Measurements from ENCODE around the gene ZEB1.

Gene ZEB1

GRCh38 chr10:31317652-31318381 lies 1.2 kb upstream of the ZEB1 start:
- TF ChIP-seq CTCF (IDR thresholded peaks at IDR 0.05; ENCODE audit: low read depth, low read length): no peak
- DNase-seq (ENCODE audit: extremely low read depth, low read depth): no peak

- DNase-seq (ENCODE audit: extremely low read depth, low read depth): no peak
- TF ChIP-seq CTCF (IDR thresholded peaks at IDR 0.05; ENCODE audit: low read depth, low read length): no peak
Measured at GRCh38 chr10:31318382-31318853, 598 bp upstream of the ZEB1 start.

GRCh38 chr10:31319602-31320549 lies 860 bp downstream of the ZEB1 start:
- no peak for DNase-seq (ENCODE audit: extremely low read depth, low read depth)
- TF ChIP-seq CTCF (IDR thresholded peaks at IDR 0.05; ENCODE audit: low read depth, low read length): no peak

DNA sequence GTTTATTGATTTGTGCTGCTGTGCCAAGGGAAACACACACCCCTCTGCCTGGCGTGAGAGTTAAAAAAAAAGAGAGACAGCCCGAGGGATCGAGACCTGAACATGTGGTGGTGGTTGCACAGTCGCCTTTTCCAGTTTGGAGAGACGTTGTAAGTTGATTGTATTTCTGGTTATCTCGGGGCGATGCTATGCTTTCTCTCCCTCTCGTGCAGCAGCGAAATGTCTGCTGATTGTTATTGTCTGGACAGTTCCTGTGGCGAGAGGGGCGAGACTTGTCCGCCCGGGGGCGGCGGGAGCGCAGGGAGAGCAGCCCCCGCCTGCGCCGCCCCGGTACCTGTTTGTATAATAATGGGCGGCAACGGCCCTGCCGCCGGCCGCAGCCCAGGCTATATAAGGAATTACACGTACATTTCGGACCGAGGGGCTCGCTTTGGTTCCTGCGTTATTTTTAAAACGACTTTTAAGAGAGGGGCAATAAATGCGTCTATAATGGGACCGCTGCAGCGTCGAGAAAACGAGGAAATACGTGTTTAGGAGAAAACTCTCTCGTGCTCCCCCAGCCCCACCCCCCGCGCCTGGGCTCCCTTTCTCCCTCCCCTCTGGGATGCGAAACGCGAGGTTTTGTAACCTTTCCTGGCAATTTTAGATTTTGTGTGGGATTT lies 1.7 kb downstream of the ZEB1 start:
- no peak for DNase-seq (ENCODE audit: extremely low read depth, low read depth)
- TF ChIP-seq CTCF (IDR thresholded peaks at IDR 0.05; ENCODE audit: low read depth, low read length): no peak

DNA sequence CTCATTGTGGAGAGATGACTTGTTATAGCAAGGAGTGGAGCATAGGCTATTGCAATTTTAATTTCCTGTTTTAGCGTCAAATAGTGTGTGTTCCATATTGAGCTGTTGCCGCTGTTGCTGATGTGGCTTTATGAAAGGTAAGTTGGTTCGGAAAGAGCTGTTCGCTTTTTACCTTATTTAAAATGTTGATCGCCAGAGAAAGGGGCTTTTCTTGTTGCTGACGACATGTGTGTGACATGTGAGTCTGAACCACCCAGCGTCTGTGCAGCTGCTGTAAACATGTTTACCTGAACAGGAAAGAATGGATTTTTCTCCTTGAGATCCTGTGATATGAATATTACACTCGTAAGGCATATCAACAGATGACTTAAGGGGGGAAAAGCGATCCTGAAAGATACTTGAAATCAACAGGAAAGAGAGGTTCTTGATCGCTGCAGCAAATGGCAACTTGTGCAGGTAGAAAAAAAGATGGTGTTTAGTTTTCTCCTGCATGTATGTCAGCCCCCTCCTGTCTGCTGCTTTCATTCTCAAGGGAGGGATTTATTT lies 2.5 kb downstream of the ZEB1 start:
- DNase-seq (ENCODE audit: extremely low read depth, low read depth): no peak
- TF ChIP-seq CTCF (IDR thresholded peaks at IDR 0.05; ENCODE audit: low read depth, low read length): no peak

DNA sequence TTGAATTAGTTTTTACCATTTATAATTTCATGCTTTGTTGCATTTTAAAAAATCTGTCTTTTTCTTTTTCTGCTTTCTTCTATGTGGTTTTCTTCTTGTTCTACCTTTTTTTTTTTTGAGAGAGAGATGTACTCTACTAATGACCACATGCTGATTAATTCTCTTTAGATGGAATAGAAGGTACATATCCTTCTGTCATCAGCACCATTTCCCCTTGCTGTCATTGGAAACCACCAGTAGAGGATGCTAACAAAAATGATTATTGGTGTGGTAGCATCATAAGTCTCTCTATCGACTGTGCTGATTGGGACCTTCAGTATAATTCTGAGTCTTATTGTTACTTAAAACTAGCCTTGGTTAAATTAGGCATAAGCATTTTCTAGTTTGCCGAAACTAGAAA lies 3.6 kb downstream of the ZEB1 start:
- DNase-seq (ENCODE audit: extremely low read depth, low read depth): no peak
- TF ChIP-seq CTCF (IDR thresholded peaks at IDR 0.05; ENCODE audit: low read depth, low read length): peak; percentile 64

Measured in AG09319 (cell line).